Regular cardiac myocyte (primary cell): ENCODE data around the gene DMRT3. TPM values are rescaled to one million over a fixed set of nuclear protein-coding genes. Genes with fewer than 3 reads are reported as not detected.

Experiments
- total RNA-seq: library from RNA; depleted of rRNA; stranded (reverse); fragments of >200 nt; gene quantifications from 2 replicates; pipeline ENCODE4 v1.2.3, GENCODE V29; 2014

Gene DMRT3, protein sequence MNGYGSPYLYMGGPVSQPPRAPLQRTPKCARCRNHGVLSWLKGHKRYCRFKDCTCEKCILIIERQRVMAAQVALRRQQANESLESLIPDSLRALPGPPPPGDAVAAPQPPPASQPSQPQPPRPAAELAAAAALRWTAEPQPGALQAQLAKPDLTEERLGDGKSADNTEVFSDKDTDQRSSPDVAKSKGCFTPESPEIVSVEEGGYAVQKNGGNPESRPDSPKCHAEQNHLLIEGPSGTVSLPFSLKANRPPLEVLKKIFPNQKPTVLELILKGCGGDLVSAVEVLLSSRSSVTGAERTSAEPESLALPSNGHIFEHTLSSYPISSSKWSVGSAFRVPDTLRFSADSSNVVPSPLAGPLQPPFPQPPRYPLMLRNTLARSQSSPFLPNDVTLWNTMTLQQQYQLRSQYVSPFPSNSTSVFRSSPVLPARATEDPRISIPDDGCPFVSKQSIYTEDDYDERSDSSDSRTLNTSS
- not detected in 2 replicates for total RNA-seq

DNA sequence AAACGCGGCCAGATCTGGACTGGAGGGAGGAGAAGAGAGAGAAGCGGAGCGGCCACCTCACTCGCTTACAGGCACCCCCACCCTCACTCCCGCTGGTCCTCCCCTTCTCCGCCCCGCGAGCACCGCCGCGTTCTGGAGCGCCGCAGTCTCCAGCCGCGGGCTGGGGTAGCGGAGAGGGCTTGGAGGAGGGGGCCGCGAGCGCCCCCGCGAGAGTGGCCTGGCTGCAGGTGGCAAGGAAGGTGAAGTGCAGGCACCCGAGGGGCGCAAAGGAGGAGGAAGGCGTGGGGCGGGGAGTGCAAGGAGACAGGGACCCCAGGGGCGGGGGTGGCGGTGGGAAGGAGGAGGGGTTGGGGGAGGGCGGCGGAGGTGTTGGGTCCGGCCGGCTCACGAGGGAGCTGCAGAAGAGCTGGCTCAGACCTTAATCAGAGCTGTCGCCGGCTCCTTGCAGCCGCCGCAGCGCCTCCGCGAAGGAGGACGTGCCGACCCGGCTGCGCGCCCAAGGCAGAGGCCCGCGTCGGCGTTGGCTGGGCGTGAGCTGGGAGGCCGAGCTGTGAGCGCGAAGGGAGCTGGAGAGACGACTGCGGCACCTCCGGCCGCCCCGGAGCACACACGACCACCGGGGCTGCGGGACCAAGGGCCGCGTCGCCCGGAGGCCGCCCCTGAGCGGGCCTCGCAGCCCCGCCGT lies at the start of gene DMRT3:
Gene DMRT3, plus strand, starts transcription at position 398 of the 685 bp plus-strand sequence. CDS start 347 bp downstream, outside the sequence.

Other genes with a start within 250 kb of the DMRT3 start
- not detected in 2 replicates for gene DMRT1, start 135.0 kb upstream of the DMRT3 start, total RNA-seq
- gene DMRT2, start 73.7 kb downstream of the DMRT3 start, total RNA-seq, result under 0.01 TPM in 1 of 2 replicates, not detected in the other